Cardiac fibroblast (primary cell): ENCODE measurements around the gene RAB12.

Experiments used
- DNase-seq, 2 donors: peaks; one replicate each; pipeline versions ENCODE4 v3.0.0 to v3.0.0-alpha.2; 2010; ENCODE audit warnings: low read depth in 2 of 2
- H3K4me3 ChIP-seq, 2 donors: replicated peaks in 1 of 2; 1 replicate in 1 of 2; 2 replicates in 1 of 2; pipeline ENCODE4 v1.5.1; 2011; ENCODE audit warnings: low read depth in 2 of 2, low read length in 2 of 2, mild to moderate bottlenecking in 2 of 2, moderate library complexity in 1 of 2
- TF ChIP-seq, protein P1 (sequence below): IDR thresholded peaks from one replicate; pipeline ENCODE4 v1.5.1; 2011; ENCODE audit warnings: low read depth, mild to moderate bottlenecking, low read length, inconsistent platforms

Gene RAB12

DNA sequence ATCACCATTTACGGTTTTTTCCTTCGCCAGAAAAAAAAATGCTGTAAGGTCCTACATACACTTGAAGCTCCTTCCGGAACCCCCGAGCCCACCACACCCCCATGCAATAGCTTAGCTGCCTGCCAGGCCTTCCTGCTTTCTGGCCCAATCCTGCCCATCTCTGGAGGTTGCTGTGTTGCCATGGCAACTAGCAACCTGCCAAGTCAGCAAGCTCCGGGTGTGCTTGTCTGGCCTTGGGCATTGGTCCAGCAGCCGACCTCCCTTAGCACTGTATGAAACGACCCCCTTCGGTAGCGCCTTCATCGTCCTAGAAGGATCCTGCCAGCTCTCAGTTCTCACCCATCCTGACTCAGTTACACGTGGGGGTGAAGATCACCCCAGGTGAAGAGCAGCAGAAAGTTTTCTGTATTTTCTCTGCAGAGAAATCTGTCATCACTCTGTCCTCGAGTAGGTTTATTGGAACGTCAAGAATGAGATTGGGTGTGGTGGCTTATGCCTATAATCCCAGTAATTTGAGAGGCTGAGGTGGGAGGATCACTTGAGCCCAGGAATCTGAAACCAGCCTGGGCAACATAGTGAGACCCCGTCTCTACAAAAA, 48.7 kb downstream of the RAB12 start:
- TF ChIP-seq, protein P1, sequence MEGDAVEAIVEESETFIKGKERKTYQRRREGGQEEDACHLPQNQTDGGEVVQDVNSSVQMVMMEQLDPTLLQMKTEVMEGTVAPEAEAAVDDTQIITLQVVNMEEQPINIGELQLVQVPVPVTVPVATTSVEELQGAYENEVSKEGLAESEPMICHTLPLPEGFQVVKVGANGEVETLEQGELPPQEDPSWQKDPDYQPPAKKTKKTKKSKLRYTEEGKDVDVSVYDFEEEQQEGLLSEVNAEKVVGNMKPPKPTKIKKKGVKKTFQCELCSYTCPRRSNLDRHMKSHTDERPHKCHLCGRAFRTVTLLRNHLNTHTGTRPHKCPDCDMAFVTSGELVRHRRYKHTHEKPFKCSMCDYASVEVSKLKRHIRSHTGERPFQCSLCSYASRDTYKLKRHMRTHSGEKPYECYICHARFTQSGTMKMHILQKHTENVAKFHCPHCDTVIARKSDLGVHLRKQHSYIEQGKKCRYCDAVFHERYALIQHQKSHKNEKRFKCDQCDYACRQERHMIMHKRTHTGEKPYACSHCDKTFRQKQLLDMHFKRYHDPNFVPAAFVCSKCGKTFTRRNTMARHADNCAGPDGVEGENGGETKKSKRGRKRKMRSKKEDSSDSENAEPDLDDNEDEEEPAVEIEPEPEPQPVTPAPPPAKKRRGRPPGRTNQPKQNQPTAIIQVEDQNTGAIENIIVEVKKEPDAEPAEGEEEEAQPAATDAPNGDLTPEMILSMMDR: no peak
- H3K4me3 ChIP-seq: no peak overlapping the region
- DNase-seq: peak; percentile 36 to 67

DNA sequence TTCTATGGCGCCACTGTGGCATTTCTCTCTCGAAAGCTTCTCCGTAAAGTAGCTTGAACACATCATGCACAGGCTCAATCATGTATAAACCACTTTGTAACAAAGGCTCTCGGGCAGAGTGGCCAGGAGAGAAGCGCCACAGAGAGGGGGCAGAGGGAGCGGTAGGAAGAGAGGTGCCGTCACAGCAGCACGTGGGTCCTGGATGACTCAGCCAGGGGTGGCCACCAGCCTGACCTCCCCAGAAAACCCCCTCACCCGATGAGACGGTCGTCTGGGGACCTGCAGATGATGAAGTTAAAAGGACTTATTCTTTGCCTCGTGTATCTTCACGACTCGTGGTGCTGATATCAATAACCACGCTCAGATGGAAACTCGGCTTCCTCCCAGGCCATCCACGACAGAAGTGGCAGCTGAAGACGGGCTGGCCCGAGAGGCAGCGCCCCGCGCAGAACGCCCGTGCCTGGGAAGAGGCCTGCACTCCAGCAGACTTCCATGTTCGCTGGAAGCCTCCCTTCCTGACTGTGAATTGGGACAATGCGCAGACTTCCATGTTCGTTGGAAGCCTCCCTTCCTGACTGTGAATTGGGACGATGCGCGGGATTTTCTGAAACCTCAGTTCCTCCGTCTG, 49.7 kb downstream of the RAB12 start:
- DNase-seq: no peak
- no peak overlapping the region for H3K4me3 ChIP-seq
- TF ChIP-seq, protein P1: no peak

DNA sequence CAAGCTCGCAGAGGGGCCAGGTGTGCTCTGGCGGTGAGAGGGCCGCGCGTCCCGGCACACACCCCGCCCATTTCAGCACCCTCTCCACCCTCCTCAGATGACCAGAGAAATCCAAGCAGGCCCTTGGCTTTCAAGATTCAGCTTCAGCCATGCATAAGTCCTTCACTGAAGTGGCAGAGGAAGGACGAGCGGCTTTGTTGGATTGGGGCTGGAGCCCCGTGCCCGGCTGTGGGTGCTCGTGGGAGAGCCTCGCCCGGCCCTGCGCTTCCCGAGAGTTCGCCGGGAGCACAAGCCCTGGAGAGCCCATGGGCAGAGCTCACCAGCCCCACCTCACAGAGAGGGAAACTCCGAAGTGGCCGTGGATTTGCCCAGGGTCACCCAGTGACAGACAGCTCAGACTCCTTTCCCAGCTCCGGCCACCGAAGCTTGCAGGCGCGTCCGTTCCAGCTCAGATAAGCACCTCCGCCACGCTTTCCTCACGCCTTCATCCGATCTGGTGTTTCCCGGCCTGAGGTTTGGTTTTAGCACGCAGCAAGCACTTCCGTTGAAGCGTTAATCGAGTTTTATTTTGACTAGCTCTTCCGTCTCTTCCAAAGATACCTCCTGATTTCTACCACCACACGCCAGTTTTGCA, 50.5 kb downstream of the RAB12 start:
- TF ChIP-seq, protein P1: no peak
- no peak overlapping the region for H3K4me3 ChIP-seq
- no peak for DNase-seq

DNA sequence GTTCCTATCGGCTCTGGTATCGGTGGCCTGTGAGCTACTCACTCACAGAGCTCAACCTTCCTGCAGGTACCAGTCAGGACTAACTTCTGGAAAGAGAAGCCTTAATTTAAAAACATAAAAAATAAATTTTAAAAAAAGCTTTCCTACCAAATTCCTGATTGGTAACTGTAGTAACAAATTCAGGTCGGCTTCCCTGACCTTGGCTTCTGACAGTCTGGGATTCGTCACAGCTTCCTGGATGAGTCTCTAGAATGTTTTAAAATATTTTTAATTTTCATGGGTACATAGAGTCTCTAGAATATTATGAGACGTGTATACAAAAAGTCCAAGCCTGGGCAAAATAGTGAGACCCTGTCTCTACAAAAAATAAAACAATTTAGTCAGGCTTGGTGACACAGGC, 51.1 kb downstream of the RAB12 start:
- no peak overlapping the region for H3K4me3 ChIP-seq
- TF ChIP-seq, protein P1: no peak
- DNase-seq: peak in 1 of 2 donors; percentile 28

DNA sequence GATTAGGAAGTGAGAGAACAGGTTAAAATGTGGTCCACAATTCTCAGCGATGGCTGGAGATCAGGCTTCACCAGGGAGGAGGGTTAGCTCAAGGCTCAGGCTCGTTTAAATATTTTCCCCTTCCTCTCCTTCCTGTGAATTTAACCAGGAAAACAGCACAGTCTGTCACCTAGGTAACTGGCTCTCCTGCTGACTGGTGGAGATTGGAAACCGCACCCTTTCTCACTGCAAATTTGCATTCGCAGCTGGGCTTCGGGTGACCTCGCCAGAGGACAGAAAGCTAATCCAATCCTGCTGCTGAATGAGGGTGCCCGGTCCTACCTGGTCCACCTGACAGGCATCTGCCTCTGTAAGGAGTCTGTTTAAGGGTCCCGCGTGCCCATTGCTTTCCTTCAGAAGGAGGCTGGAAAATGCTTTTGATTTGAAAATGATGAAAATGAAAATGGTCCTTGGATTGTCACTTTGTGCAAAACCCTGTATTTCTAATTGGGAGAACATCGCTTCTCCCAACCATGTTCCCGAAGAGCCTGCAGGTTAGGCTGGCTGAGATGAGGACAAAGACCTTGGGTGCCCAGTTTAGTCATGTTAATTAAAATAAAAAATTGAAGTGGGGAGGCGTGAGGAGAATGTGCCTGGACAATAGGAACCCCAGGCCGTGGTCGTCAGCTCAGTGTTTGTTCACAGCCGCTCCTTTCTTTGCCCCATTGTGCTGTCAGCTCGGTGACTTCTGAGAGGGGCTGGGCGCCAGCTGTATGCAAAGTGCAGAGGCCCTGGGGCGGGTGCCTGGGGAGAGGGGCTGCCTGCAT, 52.7 kb downstream of the RAB12 start:
- peak; percentile 32 to 63 for DNase-seq
- TF ChIP-seq, protein P1: no peak
- no peak overlapping the region for H3K4me3 ChIP-seq

DNA sequence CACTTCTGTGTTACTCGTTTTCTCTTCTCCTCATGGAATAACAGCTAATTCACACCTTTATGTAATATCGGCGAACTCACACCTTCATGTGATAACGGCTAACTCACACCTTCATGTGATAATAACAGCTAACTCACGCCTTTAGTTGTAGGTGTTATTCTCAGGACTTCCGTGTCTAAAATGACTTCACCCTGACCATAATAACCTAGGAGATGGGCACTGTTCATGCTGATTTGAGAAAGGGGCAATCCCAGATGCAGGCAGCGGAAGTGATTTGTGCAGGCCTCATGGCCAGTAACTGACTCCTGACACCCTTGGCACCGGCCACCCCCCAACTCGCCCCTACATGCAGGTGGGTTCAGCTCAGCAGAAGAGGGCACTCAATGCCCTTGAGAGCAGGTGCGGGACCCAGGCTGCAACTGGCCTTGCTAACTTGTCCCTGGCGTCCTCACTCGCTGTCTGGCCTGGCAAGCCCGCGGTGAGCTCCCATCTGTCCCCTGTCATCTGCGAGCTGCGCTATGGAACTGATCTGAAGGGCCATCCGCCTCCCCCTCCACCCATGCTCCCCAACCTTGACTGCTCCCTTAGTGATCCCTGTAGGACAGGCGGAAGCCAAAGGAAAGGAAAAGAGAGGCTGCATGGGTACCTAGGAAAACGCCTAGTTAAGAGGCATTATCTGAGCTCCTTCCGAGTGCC, 53.5 kb downstream of the RAB12 start:
- no peak overlapping the region for H3K4me3 ChIP-seq
- TF ChIP-seq, protein P1: no peak
- no peak for DNase-seq
